H9 (cell line): Measurements from ENCODE around the gene PCSK9. TPM values are rescaled to one million over a fixed set of nuclear protein-coding genes. Genes with fewer than 3 reads are reported as not detected.
A peak's percentile ranks its signal among the peaks of the same experiment; 100 is the strongest.

Experiments used
- DNase-seq: peaks from one replicate; pipeline ENCODE4 v3.0.0-alpha.2; 2017
- H2AFZ ChIP-seq: one replicate; pipeline ENCODE4 v1.6.1; 2013; ENCODE audit warnings: mild to moderate bottlenecking, low read length, control low read depth, moderate library complexity
- H2AK5ac ChIP-seq: 2 replicates; pipeline ENCODE4 v1.6.1; 2013; ENCODE audit warnings: low read length, control low read depth, mixed read lengths; ENCODE audit not compliant: insufficient read length
- H2BK120ac ChIP-seq: one replicate; pipeline ENCODE4 v1.6.1; 2013; ENCODE audit warnings: low read depth, mild to moderate bottlenecking, low read length, control low read depth, inconsistent platforms; ENCODE audit not compliant: poor library complexity, severe bottlenecking
- H2BK12ac ChIP-seq: 2 replicates; pipeline ENCODE4 v1.6.1; 2013; ENCODE audit warnings: low read length, control low read depth, mixed read lengths, low read depth; ENCODE audit not compliant: insufficient read length
- H2BK15ac ChIP-seq: 2 replicates; pipeline ENCODE4 v1.6.1; 2013; ENCODE audit warnings: low read depth, low read length, control low read depth
- H2BK20ac ChIP-seq: one replicate; pipeline ENCODE4 v1.6.1; 2013; ENCODE audit warnings: low read depth, mild to moderate bottlenecking, low read length, control low read depth, inconsistent platforms; ENCODE audit not compliant: poor library complexity, severe bottlenecking
- H2BK5ac ChIP-seq: 2 replicates; pipeline ENCODE4 v1.6.1; 2013; ENCODE audit warnings: low read length, control low read depth, mixed read lengths; ENCODE audit not compliant: insufficient read length
- H3K14ac ChIP-seq: 2 replicates; pipeline ENCODE4 v1.6.1; 2013; ENCODE audit warnings: low read length, control low read depth; ENCODE audit not compliant: insufficient read depth
- H3K18ac ChIP-seq: 2 replicates; pipeline ENCODE4 v1.6.1; 2013; ENCODE audit warnings: low read depth, mild to moderate bottlenecking, mixed read lengths, low read length, control low read depth; ENCODE audit not compliant: insufficient read length
- H3K23ac ChIP-seq: 2 replicates; pipeline ENCODE4 v1.6.1; 2013; ENCODE audit warnings: low read length, control low read depth, mixed read lengths, low read depth; ENCODE audit not compliant: insufficient read length
- H3K23me2 ChIP-seq: 2 replicates; pipeline ENCODE4 v1.6.1; 2013; ENCODE audit warnings: low read depth, mild to moderate bottlenecking, mixed read lengths, low read length, control low read depth; ENCODE audit not compliant: insufficient read length, poor library complexity, severe bottlenecking
- H3K27ac ChIP-seq: 2 replicates; pipeline ENCODE4 v1.5.1; 2013; ENCODE audit warnings: low read length, control low read depth, mixed read lengths, low read depth; ENCODE audit not compliant: insufficient read length
- H3K27me3 ChIP-seq: 2 replicates; pipeline ENCODE4 v1.6.1; 2013; ENCODE audit warnings: low read length, control low read depth, inconsistent platforms; ENCODE audit not compliant: insufficient read depth
- H3K4ac ChIP-seq: 2 replicates; pipeline ENCODE4 v1.6.1; 2013; ENCODE audit warnings: low read depth, mild to moderate bottlenecking, control low read depth, inconsistent platforms, low read length, moderate library complexity
- H3K4me1 ChIP-seq: 2 replicates; pipeline ENCODE4 v1.6.1; 2013; ENCODE audit warnings: low read length, control low read depth, inconsistent platforms; ENCODE audit not compliant: insufficient read depth
- H3K4me2 ChIP-seq: 2 replicates; pipeline ENCODE4 v1.6.1; 2013; ENCODE audit warnings: low read length, control low read depth, mixed read lengths; ENCODE audit not compliant: insufficient read length, insufficient read depth
- H3K56ac ChIP-seq: 2 replicates; pipeline ENCODE4 v1.6.1; 2013; ENCODE audit warnings: low read depth, mild to moderate bottlenecking, mixed read lengths, low read length, control low read depth; ENCODE audit not compliant: insufficient read length
- H3K79me1 ChIP-seq: 2 replicates; pipeline ENCODE4 v1.6.1; 2013; ENCODE audit warnings: low read depth, mild to moderate bottlenecking, moderate library complexity, low read length, control low read depth, inconsistent platforms; ENCODE audit not compliant: insufficient read depth, poor library complexity, severe bottlenecking
- H3K79me2 ChIP-seq: 2 replicates; pipeline ENCODE4 v1.6.1; 2013; ENCODE audit warnings: low read length, control low read depth, inconsistent platforms; ENCODE audit not compliant: insufficient read depth
- H3K9ac ChIP-seq: 2 replicates; pipeline ENCODE4 v1.6.1; 2013; ENCODE audit warnings: low read length, control low read depth, mixed read lengths; ENCODE audit not compliant: insufficient read length; ENCODE audit errors: extremely low read depth
- H3K9me3 ChIP-seq: one replicate; pipeline ENCODE4 v1.6.1; 2013; ENCODE audit warnings: low read depth, low read length, inconsistent platforms; ENCODE audit not compliant: control insufficient read depth
- H3T11ph ChIP-seq: one replicate; pipeline ENCODE4 v1.6.1; 2013; ENCODE audit warnings: mild to moderate bottlenecking, low read length, control low read depth, inconsistent platforms
- H4K20me1 ChIP-seq: one replicate; pipeline ENCODE4 v1.6.1; 2013; ENCODE audit not compliant: control insufficient read depth, insufficient read length, insufficient read depth
- H4K5ac ChIP-seq: 2 replicates; pipeline ENCODE4 v1.6.1; 2013; ENCODE audit warnings: low read depth, mild to moderate bottlenecking, mixed read lengths, low read length, control low read depth; ENCODE audit not compliant: insufficient read length
- H4K8ac ChIP-seq: replicated peaks from 2 replicates; pipeline ENCODE4 v1.6.1; 2013; ENCODE audit warnings: low read length, control low read depth, mixed read lengths, low read depth; ENCODE audit not compliant: insufficient read length
- H4K91ac ChIP-seq: 2 replicates; pipeline ENCODE4 v1.6.1; 2013; ENCODE audit warnings: low read depth, mild to moderate bottlenecking, moderate library complexity, mixed read lengths, low read length, control low read depth; ENCODE audit not compliant: insufficient read length
- H3K27ac Mint-ChIP-seq, 3 experiments: 2 replicates in 2 of 3; 3 replicates in 1 of 3; pipeline ENCODE4 v1.8.0; 2020 to 2021; ENCODE audit warnings: mixed read lengths in 3 of 3, mild to moderate bottlenecking in 1 of 3, moderate library complexity in 1 of 3
- H3K27me3 Mint-ChIP-seq: 2 replicates; pipeline ENCODE4 v1.8.0; 2021; ENCODE audit warnings: low read depth, mild to moderate bottlenecking, moderate library complexity, mixed read lengths
- H3K36me3 Mint-ChIP-seq, 3 experiments: 2 replicates in 2 of 3; 3 replicates in 1 of 3; pipeline ENCODE4 v1.8.0; 2020 to 2021; ENCODE audit warnings: low read depth in 3 of 3, mixed read lengths in 3 of 3; ENCODE audit not compliant: insufficient read depth in 1 of 3
- H3K4me1 Mint-ChIP-seq, 2 experiments: 2 replicates each; pipeline ENCODE4 v1.8.0; 2020; ENCODE audit warnings: mixed read lengths in 2 of 2
- H3K4me3 Mint-ChIP-seq, 2 experiments: 2 replicates in 1 of 2; 3 replicates in 1 of 2; pipeline ENCODE4 v1.8.0; 2020 to 2021; ENCODE audit warnings: mild to moderate bottlenecking in 2 of 2, mixed read lengths in 2 of 2, moderate library complexity in 1 of 2
- H3K9me3 Mint-ChIP-seq, 2 experiments: 2 replicates in 1 of 2; 3 replicates in 1 of 2; pipeline ENCODE4 v1.8.0; 2020; ENCODE audit warnings: mild to moderate bottlenecking in 2 of 2, mixed read lengths in 2 of 2, moderate library complexity in 1 of 2
- CTCF ChIP-seq: fragments of 200-600 bp; sonication (generic); conservative IDR thresholded peaks from 3 replicates; pipeline ENCODE4 v1.8.0; 2021; ENCODE audit warnings: antibody characterized with exemption, mild to moderate bottlenecking
- WGBS: extraction: QIAGEN DNeasy Blood & Tissue Kit; methylation state at CpG from one replicate; pipeline ENCODE4 v1.1.7; 2013; ENCODE audit warnings: missing lambda C conversion rate, low lambda C conversion rate, mixed read lengths; ENCODE audit not compliant: insufficient read length; ENCODE audit errors: extremely low coverage; 5-methylcytosine and 5-hydroxymethylcytosine counted together
- total RNA-seq: library from RNA; stranded (reverse); gene quantifications from 2 replicates; pipeline ENCODE4 v1.2.1, GENCODE V29; 2021

PCSK9 gene
- total RNA-seq, 1 experiment from 2014 or later, result 75.1 TPM

- H3K27me3 ChIP-seq, result peaks cover 11% of the 10 kb centered on the region; the same call in 1 of the 2 replicates
- no peak overlapping the region for H4K5ac ChIP-seq
- H3K18ac ChIP-seq, result no peak overlapping the region
- no peak overlapping the region for H3K27ac Mint-ChIP-seq
- no CpG with 5 or more reads among the region's 5 CpGs for WGBS
- no peak for TF ChIP-seq CTCF
- H3K79me1 ChIP-seq, result no peaks in the 10 kb centered on the region
- no peak overlapping the region for H3K23ac ChIP-seq
- H3K4me1 ChIP-seq, result peaks cover 9% of the 10 kb centered on the region; the same call in 1 of the 2 replicates
- H3K56ac ChIP-seq, result no peak overlapping the region
- DNase-seq, result no peak
- H3K79me2 ChIP-seq, result peaks cover 18% of the 10 kb centered on the region; the same call in 1 of the 2 replicates
- H3K4me2 ChIP-seq, result peak overlapping the region; percentile 46
- H3K9me3 Mint-ChIP-seq, result no peaks in the 10 kb centered on the region; a peak in 2 of 5 replicates
- peaks cover 21% of the 10 kb centered on the region for H3K23me2 ChIP-seq
- H2BK120ac ChIP-seq, result no peak overlapping the region
- H3K9me3 ChIP-seq, result no peaks in the 10 kb centered on the region
- H3K14ac ChIP-seq, result no peak overlapping the region
- no peak overlapping the region for H3K27ac ChIP-seq
- H3K4me3 Mint-ChIP-seq, result peak overlapping the region; percentile 82 to 93
- H4K91ac ChIP-seq, result no peak overlapping the region
- no peak overlapping the region for H2AK5ac ChIP-seq
- H3K36me3 Mint-ChIP-seq, result peaks cover 13 to 35% (median 17%) of the 10 kb centered on the region in 3 experiments
- no peak overlapping the region for H3T11ph ChIP-seq
- no peak overlapping the region for H2BK20ac ChIP-seq
- H2AFZ ChIP-seq, result no peak overlapping the region
- no peak overlapping the region for H4K8ac ChIP-seq
- H3K4ac ChIP-seq, result no peak overlapping the region
- H2BK15ac ChIP-seq, result no peak overlapping the region
- no peak overlapping the region for H2BK5ac ChIP-seq
- H3K4me1 Mint-ChIP-seq, result peaks cover 41 to 51% of the 10 kb centered on the region in 2 experiments
- H4K20me1 ChIP-seq, result no peaks in the 10 kb centered on the region
- H3K9ac ChIP-seq, result peak overlapping the region; percentile 5
- peaks cover 49% of the 10 kb centered on the region for H3K27me3 Mint-ChIP-seq
- no peak overlapping the region for H2BK12ac ChIP-seq
These were observed 1.7 kb downstream of the PCSK9 start for GRCh38 chr1:55040933-55041494.
